Adrenal gland (tissue), 5 donors: ENCODE data around the gene ICE1.
"Not testable (repeated sequence)": the region's sequence is repeated elsewhere in the genome, so short reads cannot be mapped to it uniquely, and the experiment has no call there.

Experiments
- POLR2A ChIP-seq, 2 donors: fragments of 450-650 bp; IDR thresholded peaks; one replicate each; pipeline ENCODE4 v1.6.1; 2017; ENCODE audit warnings: antibody characterized with exemption in 2 of 2, mild to moderate bottlenecking in 2 of 2, moderate library complexity in 1 of 2
- TF ChIP-seq, protein P1 (sequence below), 6 experiments: fragments of 450-650 bp in 4 of 6; fragments of 200-600 bp in 2 of 6; sonication (generic) in 1 of 6; IDR thresholded peaks; 1 replicate in 5 of 6; 2 replicates in 1 of 6; pipeline versions ENCODE4 v1.5.1 to v1.8.0; 2016 to 2021; ENCODE audit warnings: antibody characterized with exemption in 6 of 6, mild to moderate bottlenecking in 2 of 6, moderate library complexity in 1 of 6
- donor health status: DM: no; HTN: no; CAD: no.

GRCh38 chr5:5394384-5394986, 28.0 kb upstream of the ICE1 start:
- TF ChIP-seq, protein P1, sequence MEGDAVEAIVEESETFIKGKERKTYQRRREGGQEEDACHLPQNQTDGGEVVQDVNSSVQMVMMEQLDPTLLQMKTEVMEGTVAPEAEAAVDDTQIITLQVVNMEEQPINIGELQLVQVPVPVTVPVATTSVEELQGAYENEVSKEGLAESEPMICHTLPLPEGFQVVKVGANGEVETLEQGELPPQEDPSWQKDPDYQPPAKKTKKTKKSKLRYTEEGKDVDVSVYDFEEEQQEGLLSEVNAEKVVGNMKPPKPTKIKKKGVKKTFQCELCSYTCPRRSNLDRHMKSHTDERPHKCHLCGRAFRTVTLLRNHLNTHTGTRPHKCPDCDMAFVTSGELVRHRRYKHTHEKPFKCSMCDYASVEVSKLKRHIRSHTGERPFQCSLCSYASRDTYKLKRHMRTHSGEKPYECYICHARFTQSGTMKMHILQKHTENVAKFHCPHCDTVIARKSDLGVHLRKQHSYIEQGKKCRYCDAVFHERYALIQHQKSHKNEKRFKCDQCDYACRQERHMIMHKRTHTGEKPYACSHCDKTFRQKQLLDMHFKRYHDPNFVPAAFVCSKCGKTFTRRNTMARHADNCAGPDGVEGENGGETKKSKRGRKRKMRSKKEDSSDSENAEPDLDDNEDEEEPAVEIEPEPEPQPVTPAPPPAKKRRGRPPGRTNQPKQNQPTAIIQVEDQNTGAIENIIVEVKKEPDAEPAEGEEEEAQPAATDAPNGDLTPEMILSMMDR (IDR thresholded peaks at IDR 0.05): peak; percentile 29 to 62 (median 54)
- not testable (repeated sequence) for TF ChIP-seq POLR2A (IDR thresholded peaks at IDR 0.05)
